HG03575 (cell line): ENCODE data around the gene THSD4.
"Not testable (repeated sequence)": the region's sequence is repeated elsewhere in the genome, so short reads cannot be mapped to it uniquely, and the experiment has no call there.

ENCODE experiments used
- ATAC-seq: cut with Tn5 transposase; IDR thresholded peaks from one replicate; pipeline ENCODE4 v1.9.1; 2021; ENCODE audit not compliant: unreplicated experiment, insufficient number of reproducible peaks, low FRiP score; ENCODE audit errors: extremely low read depth

THSD4 gene

GRCh38 chr15:71374607-71375352 is 259.5 kb downstream of the THSD4 start:
- no peak for ATAC-seq

- no peak for ATAC-seq
These were observed 260.7 kb downstream of the THSD4 start for GRCh38 chr15:71375934-71376333.

GRCh38 chr15:71379893-71380292 is 264.6 kb downstream of the THSD4 start:
- no peak for ATAC-seq

- no peak for ATAC-seq
These were observed 265.1 kb downstream of the THSD4 start for GRCh38 chr15:71380345-71380744.

GRCh38 chr15:71384501-71384900 is 269.2 kb downstream of the THSD4 start:
- no peak for ATAC-seq

GRCh38 chr15:71385026-71385425 is 269.8 kb downstream of the THSD4 start:
- ATAC-seq, result no peak

GRCh38 chr15:71385457-71385856 is 270.2 kb downstream of the THSD4 start:
- ATAC-seq, result no peak

GRCh38 chr15:71386005-71386404 is 270.7 kb downstream of the THSD4 start:
- ATAC-seq, result no peak

- no peak for ATAC-seq
These were observed 271.4 kb downstream of the THSD4 start for GRCh38 chr15:71386448-71387236.

GRCh38 chr15:71387810-71388209 is 272.5 kb downstream of the THSD4 start:
- no peak for ATAC-seq

GRCh38 chr15:71390096-71390495 is 274.8 kb downstream of the THSD4 start:
- ATAC-seq, result no peak

- no peak for ATAC-seq
These were observed 276.3 kb downstream of the THSD4 start for GRCh38 chr15:71391421-71392088.

GRCh38 chr15:71392861-71393283 is 277.6 kb downstream of the THSD4 start:
- ATAC-seq, result no peak

- no peak for ATAC-seq
These were observed 278.1 kb downstream of the THSD4 start for GRCh38 chr15:71393383-71393782.

- no peak for ATAC-seq
These were observed 281.4 kb downstream of the THSD4 start for GRCh38 chr15:71396536-71397125.

- no peak for ATAC-seq
These were observed 282.1 kb downstream of the THSD4 start for GRCh38 chr15:71397377-71397776.

GRCh38 chr15:71400294-71400693 is 285.0 kb downstream of the THSD4 start:
- no peak for ATAC-seq

- ATAC-seq, result not testable (repeated sequence)
These were observed 286.5 kb downstream of the THSD4 start for GRCh38 chr15:71401728-71402127.

GRCh38 chr15:71409541-71409940 is 294.3 kb downstream of the THSD4 start:
- no peak for ATAC-seq
